ENCODE results near the gene RPL13A.

Gene RPL13A

DNA sequence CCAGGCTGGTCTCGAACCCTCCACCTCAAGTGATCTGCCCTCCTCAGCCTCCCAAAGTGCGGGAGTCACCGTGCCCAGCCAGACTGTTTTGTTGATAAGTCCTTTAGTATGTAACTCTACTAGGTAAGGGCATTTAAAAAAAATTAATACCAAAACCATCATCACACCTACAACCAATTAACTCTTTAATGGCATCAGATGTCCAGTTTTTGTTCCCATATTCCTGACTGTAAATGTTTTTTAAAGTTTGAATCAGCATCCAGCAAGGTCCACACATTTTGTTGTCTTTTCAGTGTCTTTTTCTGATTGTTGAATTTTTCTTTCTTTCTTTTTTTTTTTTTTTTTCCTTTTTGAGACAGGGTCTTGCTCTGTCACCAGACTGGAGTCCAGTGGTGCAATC lies 30.6 kb downstream of the RPL13A start:
- TF ChIP-seq, protein P1, sequence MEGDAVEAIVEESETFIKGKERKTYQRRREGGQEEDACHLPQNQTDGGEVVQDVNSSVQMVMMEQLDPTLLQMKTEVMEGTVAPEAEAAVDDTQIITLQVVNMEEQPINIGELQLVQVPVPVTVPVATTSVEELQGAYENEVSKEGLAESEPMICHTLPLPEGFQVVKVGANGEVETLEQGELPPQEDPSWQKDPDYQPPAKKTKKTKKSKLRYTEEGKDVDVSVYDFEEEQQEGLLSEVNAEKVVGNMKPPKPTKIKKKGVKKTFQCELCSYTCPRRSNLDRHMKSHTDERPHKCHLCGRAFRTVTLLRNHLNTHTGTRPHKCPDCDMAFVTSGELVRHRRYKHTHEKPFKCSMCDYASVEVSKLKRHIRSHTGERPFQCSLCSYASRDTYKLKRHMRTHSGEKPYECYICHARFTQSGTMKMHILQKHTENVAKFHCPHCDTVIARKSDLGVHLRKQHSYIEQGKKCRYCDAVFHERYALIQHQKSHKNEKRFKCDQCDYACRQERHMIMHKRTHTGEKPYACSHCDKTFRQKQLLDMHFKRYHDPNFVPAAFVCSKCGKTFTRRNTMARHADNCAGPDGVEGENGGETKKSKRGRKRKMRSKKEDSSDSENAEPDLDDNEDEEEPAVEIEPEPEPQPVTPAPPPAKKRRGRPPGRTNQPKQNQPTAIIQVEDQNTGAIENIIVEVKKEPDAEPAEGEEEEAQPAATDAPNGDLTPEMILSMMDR (IDR thresholded peaks at IDR 0.05; ENCODE audit: control insufficient read depth, insufficient read depth, low read depth, low read length, missing control alignments) = no peak
- no peak for DNase-seq (ENCODE audit: low read depth)
- H3K4me3 ChIP-seq (ENCODE audit: control insufficient read depth, low read depth, low read length) = no peak overlapping the region

DNA sequence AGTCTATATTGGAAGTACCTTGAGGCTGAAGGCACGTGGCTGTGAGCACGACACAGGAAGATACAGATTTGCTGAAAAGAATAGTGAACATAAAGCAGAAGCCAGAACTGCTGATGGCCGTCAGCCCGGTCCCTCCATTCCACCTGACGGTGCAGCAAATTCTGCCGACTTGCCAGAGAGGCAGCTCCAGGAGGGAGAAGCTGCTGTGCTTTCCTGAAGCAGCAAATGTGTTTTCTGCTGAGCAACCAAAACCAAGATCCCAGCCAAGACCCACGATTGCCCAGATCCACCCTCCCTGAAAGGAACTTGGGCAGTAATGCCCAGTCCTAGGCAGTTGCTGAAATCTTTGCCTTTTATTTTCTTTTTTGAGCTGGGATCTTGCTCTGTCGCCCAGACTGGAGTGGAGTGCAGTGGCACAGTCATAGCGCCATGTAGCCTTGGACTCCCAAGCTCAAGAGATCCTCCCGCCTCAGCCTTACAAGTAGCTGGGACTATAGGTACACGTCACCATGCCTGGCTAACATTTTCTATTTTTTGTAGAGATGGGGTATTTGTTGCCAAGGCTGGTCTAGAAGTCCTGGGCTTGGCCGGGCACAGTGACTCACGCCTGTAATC lies 33.4 kb downstream of the RPL13A start:
- no peak for DNase-seq (ENCODE audit: low read depth)
- no peak overlapping the region for H3K4me3 ChIP-seq (ENCODE audit: control insufficient read depth, low read depth, low read length)
- TF ChIP-seq, protein P1 (IDR thresholded peaks at IDR 0.05; ENCODE audit: control insufficient read depth, insufficient read depth, low read depth, low read length, missing control alignments) = no peak

DNA sequence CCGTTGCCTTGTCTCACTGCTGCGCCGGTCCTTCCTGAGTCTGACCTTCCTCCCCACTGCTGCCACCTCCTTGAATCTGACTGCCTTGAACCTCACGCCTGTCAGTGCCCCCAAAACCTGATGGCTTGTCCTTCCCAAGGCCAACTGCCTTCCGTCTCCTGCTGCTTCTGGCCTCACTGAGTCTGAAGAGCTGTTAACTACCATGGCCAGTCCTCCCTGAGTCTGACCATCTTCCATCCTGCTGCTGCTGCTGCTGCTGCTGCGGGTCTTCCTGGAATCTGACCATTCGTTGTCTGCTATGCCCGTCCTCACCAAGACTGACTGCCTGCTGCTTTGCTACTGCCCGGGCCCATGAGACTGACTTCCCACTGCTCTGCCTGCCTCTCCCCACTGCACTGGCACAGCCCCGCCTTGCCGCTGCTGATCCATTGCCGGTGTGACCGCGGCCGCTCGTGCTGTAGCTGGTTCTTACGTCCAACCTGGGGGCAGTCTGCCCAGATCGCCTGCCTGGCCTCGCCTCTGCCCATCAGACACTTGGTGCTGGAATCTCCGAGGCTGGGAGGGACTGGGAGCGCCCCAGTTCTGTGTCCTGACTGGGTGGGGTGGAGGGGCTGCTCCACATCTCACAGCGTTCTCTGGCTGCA lies 37.5 kb downstream of the RPL13A start:
- TF ChIP-seq, protein P1 (IDR thresholded peaks at IDR 0.05; ENCODE audit: control insufficient read depth, insufficient read depth, low read depth, low read length, missing control alignments) = no peak
- H3K4me3 ChIP-seq (ENCODE audit: control insufficient read depth, low read depth, low read length) = no peak overlapping the region
- DNase-seq (ENCODE audit: low read depth) = no peak

DNA sequence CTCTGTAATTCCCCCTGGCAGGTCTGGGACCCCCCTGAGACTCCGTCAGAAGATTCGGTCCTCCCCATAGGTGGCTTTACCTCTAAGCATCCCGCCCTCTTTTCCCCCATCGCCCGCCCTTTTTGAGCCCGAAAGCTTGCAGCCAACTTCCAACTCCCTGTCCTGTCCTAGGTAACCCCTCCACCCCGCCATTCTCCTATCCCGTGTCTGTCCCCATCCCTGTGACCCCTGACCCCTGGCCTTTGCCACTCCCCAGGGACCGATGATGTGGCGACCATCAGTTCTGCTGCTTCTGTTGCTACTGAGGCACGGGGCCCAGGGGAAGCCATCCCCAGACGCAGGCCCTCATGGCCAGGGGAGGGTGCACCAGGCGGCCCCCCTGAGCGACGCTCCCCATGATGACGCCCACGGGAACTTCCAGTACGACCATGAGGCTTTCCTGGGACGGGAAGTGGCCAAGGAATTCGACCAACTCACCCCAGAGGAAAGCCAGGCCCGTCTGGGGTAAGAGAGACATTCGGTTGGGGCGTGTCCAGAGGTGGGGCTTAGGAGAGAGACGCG lies 40.9 kb downstream of the RPL13A start:
- peak overlapping the region; percentile 67 for H3K4me3 ChIP-seq (ENCODE audit: control insufficient read depth, low read depth, low read length)
- DNase-seq (ENCODE audit: low read depth) = peak; percentile 27
- TF ChIP-seq, protein P1 (IDR thresholded peaks at IDR 0.05; ENCODE audit: control insufficient read depth, insufficient read depth, low read depth, low read length, missing control alignments) = no peak

DNA sequence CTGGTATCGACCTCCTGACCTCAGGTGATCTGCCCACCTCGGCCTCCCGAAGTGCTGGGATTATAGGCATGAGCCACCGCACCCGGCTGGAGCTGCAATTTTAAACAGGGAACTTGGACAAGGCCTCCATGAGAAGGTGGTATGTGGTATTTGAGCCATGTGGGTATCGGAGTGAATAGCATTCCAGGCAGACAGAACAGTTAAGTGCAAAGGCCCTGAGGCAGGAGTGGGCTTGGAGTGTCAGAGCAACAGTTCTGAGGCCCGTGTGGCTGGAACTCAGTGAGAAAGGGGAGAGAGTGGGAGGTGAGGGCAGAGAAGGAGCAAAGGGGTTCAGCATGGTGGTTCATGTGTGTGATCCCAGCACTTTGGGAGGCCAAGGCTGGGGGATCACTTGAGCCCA lies 43.3 kb downstream of the RPL13A start:
- DNase-seq (ENCODE audit: low read depth) = no peak
- H3K4me3 ChIP-seq (ENCODE audit: control insufficient read depth, low read depth, low read length) = no peak overlapping the region
- TF ChIP-seq, protein P1 (IDR thresholded peaks at IDR 0.05; ENCODE audit: control insufficient read depth, insufficient read depth, low read depth, low read length, missing control alignments) = no peak

DNA sequence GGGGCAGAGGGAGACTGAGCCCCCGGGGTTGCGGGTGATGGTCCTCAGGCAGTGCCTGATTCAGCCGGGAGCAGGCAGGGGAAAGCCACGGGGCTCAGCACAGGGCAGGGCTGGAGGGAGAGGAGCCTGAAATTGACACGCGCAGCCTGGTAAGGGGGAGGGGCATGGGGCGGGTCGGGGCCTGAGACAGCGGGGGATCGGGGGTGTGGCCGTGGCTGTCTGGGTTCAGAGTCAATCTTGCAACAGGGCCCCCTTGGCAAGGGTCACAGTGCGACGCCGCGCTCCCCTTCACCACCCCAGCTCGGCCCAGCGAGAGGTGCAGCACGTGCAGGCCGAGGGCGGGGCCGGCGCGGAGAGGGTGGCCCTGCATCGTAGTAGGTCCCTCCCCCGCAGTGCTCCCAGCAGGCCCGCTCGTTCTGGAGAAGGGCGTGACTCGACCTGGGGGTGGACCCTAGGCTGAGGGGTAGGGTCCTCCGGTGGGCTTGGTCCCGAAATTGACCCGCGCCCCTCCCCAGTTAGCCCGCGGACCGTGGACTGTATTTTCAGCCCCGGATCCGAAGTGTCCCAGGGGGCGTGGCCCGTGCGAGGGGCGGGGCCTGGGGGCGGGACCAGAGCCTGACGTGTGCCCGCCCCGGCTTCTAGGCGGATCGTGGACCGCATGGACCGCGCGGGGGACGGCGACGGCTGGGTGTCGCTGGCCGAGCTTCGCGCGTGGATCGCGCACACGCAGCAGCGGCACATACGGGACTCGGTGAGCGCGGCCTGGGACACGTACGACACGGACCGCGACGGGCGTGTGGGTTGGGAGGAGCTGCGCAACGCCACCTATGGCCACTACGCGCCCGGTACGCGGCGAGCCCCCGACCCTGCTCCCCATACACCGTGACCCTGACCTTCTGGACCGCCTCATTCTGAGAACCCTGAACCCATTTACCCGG lies 46.4 kb downstream of the RPL13A start:
- no peak for DNase-seq (ENCODE audit: low read depth)
- peak overlapping the region; percentile 11 for H3K4me3 ChIP-seq (ENCODE audit: control insufficient read depth, low read depth, low read length)
- TF ChIP-seq, protein P1 (IDR thresholded peaks at IDR 0.05; ENCODE audit: control insufficient read depth, insufficient read depth, low read depth, low read length, missing control alignments) = no peak

All from AG09309 (cell line).